Measurements from ENCODE around the gene G2E3. TPM values are rescaled to one million over a fixed set of nuclear protein-coding genes. Genes with fewer than 3 reads are reported as not detected.
A peak's percentile ranks its signal among the peaks of the same experiment; 100 is the strongest.

G2E3 gene
- total RNA-seq, 1 donor from 2014 or later, result 46.5 TPM

DNA sequence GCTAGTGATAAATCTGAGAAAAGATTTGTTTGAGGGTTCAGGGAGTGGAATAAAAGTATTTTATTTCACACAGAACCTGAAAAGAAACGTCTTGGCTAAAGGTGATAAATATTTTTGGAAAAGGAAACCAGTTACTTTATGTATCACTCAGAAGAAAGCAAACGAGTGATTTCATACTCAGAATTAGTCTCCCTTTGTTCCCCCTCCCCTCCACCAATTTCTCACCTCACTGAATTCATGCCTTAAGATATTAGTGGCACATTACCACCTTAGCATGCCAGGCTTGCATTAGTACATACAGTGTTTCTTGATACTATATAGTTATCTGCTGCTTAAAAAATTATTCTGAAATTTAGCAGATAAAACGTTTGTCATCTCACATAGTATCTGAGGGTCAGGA is 28.2 kb downstream of the G2E3 start:
- TF ChIP-seq, protein P1, sequence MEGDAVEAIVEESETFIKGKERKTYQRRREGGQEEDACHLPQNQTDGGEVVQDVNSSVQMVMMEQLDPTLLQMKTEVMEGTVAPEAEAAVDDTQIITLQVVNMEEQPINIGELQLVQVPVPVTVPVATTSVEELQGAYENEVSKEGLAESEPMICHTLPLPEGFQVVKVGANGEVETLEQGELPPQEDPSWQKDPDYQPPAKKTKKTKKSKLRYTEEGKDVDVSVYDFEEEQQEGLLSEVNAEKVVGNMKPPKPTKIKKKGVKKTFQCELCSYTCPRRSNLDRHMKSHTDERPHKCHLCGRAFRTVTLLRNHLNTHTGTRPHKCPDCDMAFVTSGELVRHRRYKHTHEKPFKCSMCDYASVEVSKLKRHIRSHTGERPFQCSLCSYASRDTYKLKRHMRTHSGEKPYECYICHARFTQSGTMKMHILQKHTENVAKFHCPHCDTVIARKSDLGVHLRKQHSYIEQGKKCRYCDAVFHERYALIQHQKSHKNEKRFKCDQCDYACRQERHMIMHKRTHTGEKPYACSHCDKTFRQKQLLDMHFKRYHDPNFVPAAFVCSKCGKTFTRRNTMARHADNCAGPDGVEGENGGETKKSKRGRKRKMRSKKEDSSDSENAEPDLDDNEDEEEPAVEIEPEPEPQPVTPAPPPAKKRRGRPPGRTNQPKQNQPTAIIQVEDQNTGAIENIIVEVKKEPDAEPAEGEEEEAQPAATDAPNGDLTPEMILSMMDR (conservative IDR thresholded peaks at IDR 0.05), result no peak
- peaks cover 14% of the 10 kb centered on the region for H3K9me3 Mint-ChIP-seq
- no peak overlapping the region for H3K27ac Mint-ChIP-seq (ENCODE audit: unreplicated experiment)
- no peak for DNase-seq (ENCODE audit: low read depth, low spot score)
- no peaks in the 10 kb centered on the region for H3K4me1 Mint-ChIP-seq
- H3K36me3 Mint-ChIP-seq (ENCODE audit: low read depth), result peaks cover 56% of the 10 kb centered on the region
- no peaks in the 10 kb centered on the region for H3K27me3 Mint-ChIP-seq (ENCODE audit: low read depth)
- H3K4me3 Mint-ChIP-seq, result no peak overlapping the region

DNA sequence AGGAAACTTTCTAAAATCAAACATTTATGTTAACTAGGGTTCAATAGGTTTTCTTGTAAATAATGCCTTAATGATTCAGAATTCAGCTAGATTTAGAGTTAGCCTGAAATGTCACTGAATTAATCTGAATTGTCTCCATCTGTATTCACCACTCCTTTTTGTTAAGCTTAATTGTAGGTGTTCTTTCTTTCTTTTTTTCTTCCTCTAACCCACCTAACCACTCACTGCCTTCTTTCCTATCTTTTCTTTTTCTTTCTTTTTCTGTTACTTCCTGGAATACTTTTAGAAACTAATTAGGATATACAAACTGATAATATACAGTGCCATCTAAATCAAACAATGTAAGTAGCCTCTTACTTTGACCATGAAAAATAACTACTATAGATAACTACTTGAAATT is 29.9 kb downstream of the G2E3 start:
- Mint-ChIP-seq H3K4me3 (no peak overlapping the region), H3K27ac (ENCODE audit: unreplicated experiment) (peak overlapping the region; percentile 17), H3K9me3 (peaks cover 8% of the 10 kb centered on the region), H3K36me3 (ENCODE audit: low read depth) (peaks cover 42% of the 10 kb centered on the region), H3K4me1 (no peaks in the 10 kb centered on the region), H3K27me3 (ENCODE audit: low read depth) (no peaks in the 10 kb centered on the region)
- DNase-seq (ENCODE audit: low read depth, low spot score), result no peak
- TF ChIP-seq, protein P1 (conservative IDR thresholded peaks at IDR 0.05), result no peak

DNA sequence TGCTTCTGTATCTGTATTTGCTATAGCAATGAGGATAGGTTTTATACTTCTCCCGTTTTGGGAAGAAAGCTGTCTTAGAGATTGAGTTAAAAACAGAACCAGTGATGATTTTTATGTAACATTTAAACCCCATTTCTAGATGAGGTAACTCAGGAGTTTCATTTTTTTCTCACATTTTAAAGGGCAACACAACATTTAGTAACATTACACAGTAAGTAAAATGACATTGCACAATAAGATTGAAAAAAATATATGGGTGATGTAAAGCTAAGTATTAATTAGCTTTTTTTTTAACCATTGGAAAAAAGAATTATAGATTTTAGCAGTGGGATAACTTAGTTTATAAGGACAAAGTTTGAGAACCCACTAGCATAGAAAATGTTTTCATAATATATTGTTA is 38.0 kb downstream of the G2E3 start:
- peaks cover 9% of the 10 kb centered on the region for H3K4me1 Mint-ChIP-seq
- peaks cover 12% of the 10 kb centered on the region for H3K36me3 Mint-ChIP-seq (ENCODE audit: low read depth)
- no peak for DNase-seq (ENCODE audit: low read depth, low spot score)
- TF ChIP-seq, protein P1 (conservative IDR thresholded peaks at IDR 0.05), result no peak
- no peak overlapping the region for H3K4me3 Mint-ChIP-seq
- no peaks in the 10 kb centered on the region for H3K27me3 Mint-ChIP-seq (ENCODE audit: low read depth)
- H3K27ac Mint-ChIP-seq (ENCODE audit: unreplicated experiment), result no peak overlapping the region
- H3K9me3 Mint-ChIP-seq, result no peaks in the 10 kb centered on the region

DNA sequence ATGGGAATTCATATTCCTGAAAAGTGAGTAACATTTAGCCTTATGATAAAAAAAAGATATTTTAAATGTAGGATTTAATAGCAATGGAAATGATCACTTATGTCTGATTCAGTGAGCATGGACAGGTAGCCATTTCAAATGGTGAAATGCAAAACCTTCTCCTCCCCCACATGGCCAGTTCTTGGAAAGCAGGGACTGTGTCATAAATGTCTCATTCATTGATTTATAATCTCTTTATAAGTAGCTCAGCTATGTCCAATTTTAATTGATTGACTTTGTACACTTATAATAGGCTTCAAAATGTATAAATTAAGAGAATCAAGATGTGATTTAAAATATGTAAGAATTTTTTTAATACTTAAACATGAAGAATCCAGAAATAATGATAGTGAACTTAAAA is 38.5 kb downstream of the G2E3 start:
- Mint-ChIP-seq H3K27me3 (ENCODE audit: low read depth) (no peaks in the 10 kb centered on the region), H3K9me3 (no peaks in the 10 kb centered on the region), H3K4me3 (no peak overlapping the region), H3K27ac (ENCODE audit: unreplicated experiment) (no peak overlapping the region), H3K36me3 (ENCODE audit: low read depth) (peaks cover 12% of the 10 kb centered on the region), H3K4me1 (peaks cover 9% of the 10 kb centered on the region)
- TF ChIP-seq, protein P1 (conservative IDR thresholded peaks at IDR 0.05), result no peak
- DNase-seq (ENCODE audit: low read depth, low spot score), result no peak

- Mint-ChIP-seq H3K4me1 (peaks cover 9% of the 10 kb centered on the region), H3K27ac (ENCODE audit: unreplicated experiment) (peak overlapping the region; percentile 57), H3K9me3 (no peaks in the 10 kb centered on the region), H3K27me3 (ENCODE audit: low read depth) (no peaks in the 10 kb centered on the region), H3K36me3 (ENCODE audit: low read depth) (peaks cover 14% of the 10 kb centered on the region), H3K4me3 (no peak overlapping the region)
- DNase-seq (ENCODE audit: low read depth, low spot score), result no peak
- TF ChIP-seq, protein P1 (conservative IDR thresholded peaks at IDR 0.05), result no peak
Observed at GRCh38 chr14:30600922-30601918, 42.3 kb downstream of the G2E3 start.

Data from neural crest cell (in vitro differentiated cells).